Spleen (tissue), 7 donors: Measurements from ENCODE around the gene PCDHGB3.

Experiments
- CTCF ChIP-seq, 11 experiments: fragments of 200-600 bp in 7 of 11; fragments of 450-650 bp in 4 of 11; sonication (generic) in 4 of 11; IDR thresholded peaks in 8 of 11; conservative IDR thresholded peaks in 3 of 11; 1 replicate in 7 of 11; 2 replicates in 4 of 11; pipeline versions ENCODE4 v1.4.0 to v1.8.0; 2016 to 2021; ENCODE audit warnings: antibody characterized with exemption in 11 of 11, inconsistent platforms in 4 of 11, mild to moderate bottlenecking in 1 of 11
- POLR2A ChIP-seq, 3 donors: fragments of 450-650 bp; IDR thresholded peaks; one replicate each; pipeline ENCODE4 v1.5.1; 2017; ENCODE audit warnings: antibody characterized with exemption in 3 of 3, mild to moderate bottlenecking in 1 of 3
- POLR2AphosphoS5 ChIP-seq, 3 donors: sonication (generic); formaldehyde crosslinking; IDR thresholded peaks; one replicate each; pipeline ENCODE4 v1.5.1; 2017; ENCODE audit warnings: antibody characterized with exemption in 3 of 3
- donor health status: DM: no; HTN: no; CAD: no; lungs with moderate emphysema.
- donor health status: DM: no; HTN: no; CAD: no.
- donor health status: DM: no; HTN: no; CAD: no.

- TF ChIP-seq CTCF (IDR thresholded peaks at IDR 0.05 in 8 of 11, conservative IDR thresholded peaks at IDR 0.05 in 3 of 11) (no peak), POLR2AphosphoS5 (IDR thresholded peaks at IDR 0.05) (no peak), POLR2A (IDR thresholded peaks at IDR 0.05) (no peak)
Observed at GRCh38 chr5:141382469-141383294, 12.6 kb downstream of the PCDHGB3 start, which contains the start of gene PCDHGA7.
